Heart right ventricle (tissue), 16 donors: ENCODE results near the gene INCA1. TPM values are rescaled to one million over a fixed set of nuclear protein-coding genes. Genes with fewer than 3 reads are reported as not detected.

ENCODE experiments used
- ATAC-seq, 8 donors: fragments of 200-7000 bp; cut with Tn5 transposase; one replicate each; pipeline ENCODE4 v1.9.1; 2020; ENCODE audit warnings: mild to moderate bottlenecking in 8 of 8, moderate library complexity in 8 of 8, moderate number of reproducible peaks in 1 of 8
- DNase-seq, 2 donors: peaks; one replicate each; pipeline ENCODE4 v3.0.0-alpha.2; 2020
- H3K27ac ChIP-seq, 10 donors: fragments of 200-600 bp; sonication (generic) in 2 of 10; one replicate each; pipeline versions ENCODE4 v1.5.0 to v1.8.0; 2020 to 2022; ENCODE audit warnings: mild to moderate bottlenecking in 3 of 10
- H3K27me3 ChIP-seq, 7 donors: fragments of 200-600 bp; one replicate each; pipeline ENCODE4 v1.8.0; 2021 to 2022; ENCODE audit warnings: mild to moderate bottlenecking in 2 of 7
- H3K36me3 ChIP-seq, 9 donors: fragments of 200-600 bp; sonication (generic) in 1 of 9; one replicate each; pipeline versions ENCODE4 v1.5.0 to v1.8.0; 2020 to 2022; ENCODE audit warnings: mild to moderate bottlenecking in 2 of 9
- H3K4me1 ChIP-seq, 9 donors: fragments of 200-600 bp; sonication (generic) in 1 of 9; one replicate each; pipeline versions ENCODE4 v1.5.0 to v1.8.0; 2020 to 2022; ENCODE audit warnings: mild to moderate bottlenecking in 4 of 9
- H3K4me3 ChIP-seq, 10 donors: fragments of 200-600 bp; sonication (generic) in 2 of 10; one replicate each; pipeline versions ENCODE4 v1.5.0 to v1.8.0; 2020 to 2022; ENCODE audit warnings: mild to moderate bottlenecking in 7 of 10, moderate library complexity in 2 of 10
- H3K9me3 ChIP-seq, 11 donors: fragments of 200-600 bp in 10 of 11; sonication (generic) in 2 of 11; one replicate each; pipeline versions ENCODE4 v1.5.0 to v1.8.0; 2013 to 2022; ENCODE audit warnings: mild to moderate bottlenecking in 2 of 11, control low read depth in 1 of 11, moderate library complexity in 1 of 11
- WGBS, 2 donors: extraction: QIAGEN DNeasy Blood & Tissue Kit; methylation state at CpG; one replicate each; pipeline ENCODE4 v1.1.7; 2013; ENCODE audit warnings: inconsistent platforms in 1 of 2; 5-methylcytosine and 5-hydroxymethylcytosine counted together
- intact Hi-C, 10 donors: fragments of 100-400 bp; cut with DNase I; formaldehyde crosslinking; loops; one replicate each; pipeline versions ENCODE4 v1.11.1 to v1.14.2; 2022
- polyA plus RNA-seq, 2 donors: library from polyadenylated mRNA; stranded (reverse); fragments of 200-250 nt; gene quantifications; one replicate each; pipeline ENCODE4 v1.2.3, GENCODE V29; 2013
- total RNA-seq, 10 donors: library from RNA; stranded (reverse); fragmentation: NEBNext Ultra II Directional in 3 of 10; extraction: Animal tissue kit (Norgen Biotek cat#: 25700) in 3 of 10; gene quantifications; one replicate each; pipeline versions ENCODE4 v1.2.1 to v1.2.4, GENCODE V29; 2021 to 2023
- TF ChIP-seq, protein P1 (sequence below), 9 donors: fragments of 200-600 bp; sonication (generic) in 2 of 9; IDR thresholded peaks; one replicate each; pipeline versions ENCODE4 v1.5.0 to v1.8.0; 2021 to 2022; ENCODE audit warnings: antibody characterized with exemption in 9 of 9, mild to moderate bottlenecking in 5 of 9, moderate library complexity in 1 of 9
- donor health status: Arrhythmogenic right ventricular cardiomyopathy.
- donor health status: ischemic (EF 13 %, LVEDD 7.1; RV severe dilation, severe dysfunction).
- donor health status: healthy with polysubstance abuse.
- donor health status: DM: no; HTN: yes; CAD: no.
- donor health status: DM: no; HTN: no; CAD: no.
- donor health status: ischemic (EF 25% LVEDD 6.9; RV normal size, moderate dysfunction).
- donor health status: ischemic (EF 25% LVEDD 5.7; RV mildly dilated, moderate dysfunction).
- donor health status: healthy.
- donor health status: DM: yes; HTN: yes; CAD: no.
- donor health status: Ischemic cardiomyopathy.
- donor health status: ischemic (EF 35%, LVEDD 5.7; RV mildly dilated, moderate dysfunction).
- donor health status: nonischemic (EF 11% LVEDD 7.7; RV severe dilation, severe dysfunction).
- donor health status: DM: yes; HTN: yes; CAD: no.
- donor health status: PGD.
- donor health status: ischemic (EF 29% LVEDD 5.4; RV normal size, mild dysfunction).
- donor health status: nonischemic (EF 23%, LVEDD 6.1; RV moderate dilation, normal function).

INCA1 gene
- total and polyA plus RNA-seq, 12 donors, result 0.83 to 7.8 (median 2.2) TPM

DNA sequence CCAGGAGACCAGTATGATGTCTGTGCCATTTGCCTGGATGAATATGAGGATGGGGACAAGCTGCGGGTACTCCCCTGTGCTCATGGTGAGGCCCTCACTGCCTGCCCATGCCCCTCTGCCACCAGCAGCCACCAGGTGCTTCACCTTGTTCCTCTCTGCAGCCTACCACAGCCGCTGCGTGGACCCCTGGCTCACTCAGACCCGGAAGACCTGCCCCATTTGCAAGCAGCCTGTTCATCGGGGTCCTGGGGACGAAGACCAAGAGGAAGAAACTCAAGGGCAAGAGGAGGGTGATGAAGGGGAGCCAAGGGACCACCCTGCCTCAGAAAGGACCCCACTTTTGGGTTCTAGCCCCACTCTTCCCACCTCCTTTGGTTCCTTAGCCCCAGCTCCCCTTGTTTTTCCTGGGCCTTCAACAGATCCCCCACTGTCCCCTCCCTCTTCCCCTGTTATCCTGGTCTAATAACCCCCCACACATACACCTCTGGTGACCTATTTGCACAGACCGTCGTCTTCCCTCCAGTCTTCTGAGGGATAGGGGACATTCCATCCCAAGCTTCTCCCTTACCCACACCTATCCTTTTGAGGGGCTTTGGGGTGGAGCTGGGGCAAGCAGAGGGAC is 52.7 kb downstream of the INCA1 start:
- no peak for ATAC-seq
- intact Hi-C loops, result loop anchor here in 3 of 10 donors (5.0 kb wide), 3 partner anchors 37 to 53 kb away; partner anchors contain the start of genes CAMTA2 (in 2 of the 3), INCA1 (in 1 of the 3) and KIF1C (in 1 of the 3)
- Histone ChIP-seq H3K27ac (peak overlapping the region in 8 of 10 donors; percentile 14 to 100 (median 72)), H3K4me3 (peak overlapping the region in 3 of 10 donors; percentile 15 to 100 (median 95)), H3K9me3 (no peaks in the 10 kb centered on the region), H3K36me3 (peaks cover 0 to 59% (median 15%) of the 10 kb centered on the region in 9 donors), H3K27me3 (no peaks in the 10 kb centered on the region), H3K4me1 (peaks cover 18 to 71% (median 57%) of the 10 kb centered on the region in 9 donors)
- TF ChIP-seq, protein P1, sequence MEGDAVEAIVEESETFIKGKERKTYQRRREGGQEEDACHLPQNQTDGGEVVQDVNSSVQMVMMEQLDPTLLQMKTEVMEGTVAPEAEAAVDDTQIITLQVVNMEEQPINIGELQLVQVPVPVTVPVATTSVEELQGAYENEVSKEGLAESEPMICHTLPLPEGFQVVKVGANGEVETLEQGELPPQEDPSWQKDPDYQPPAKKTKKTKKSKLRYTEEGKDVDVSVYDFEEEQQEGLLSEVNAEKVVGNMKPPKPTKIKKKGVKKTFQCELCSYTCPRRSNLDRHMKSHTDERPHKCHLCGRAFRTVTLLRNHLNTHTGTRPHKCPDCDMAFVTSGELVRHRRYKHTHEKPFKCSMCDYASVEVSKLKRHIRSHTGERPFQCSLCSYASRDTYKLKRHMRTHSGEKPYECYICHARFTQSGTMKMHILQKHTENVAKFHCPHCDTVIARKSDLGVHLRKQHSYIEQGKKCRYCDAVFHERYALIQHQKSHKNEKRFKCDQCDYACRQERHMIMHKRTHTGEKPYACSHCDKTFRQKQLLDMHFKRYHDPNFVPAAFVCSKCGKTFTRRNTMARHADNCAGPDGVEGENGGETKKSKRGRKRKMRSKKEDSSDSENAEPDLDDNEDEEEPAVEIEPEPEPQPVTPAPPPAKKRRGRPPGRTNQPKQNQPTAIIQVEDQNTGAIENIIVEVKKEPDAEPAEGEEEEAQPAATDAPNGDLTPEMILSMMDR (IDR thresholded peaks at IDR 0.05), result no peak
- WGBS, 2 donors, result 64 to 65% methylated on average over 8 of the region's 8 CpGs
- DNase-seq, result no peak

DNA sequence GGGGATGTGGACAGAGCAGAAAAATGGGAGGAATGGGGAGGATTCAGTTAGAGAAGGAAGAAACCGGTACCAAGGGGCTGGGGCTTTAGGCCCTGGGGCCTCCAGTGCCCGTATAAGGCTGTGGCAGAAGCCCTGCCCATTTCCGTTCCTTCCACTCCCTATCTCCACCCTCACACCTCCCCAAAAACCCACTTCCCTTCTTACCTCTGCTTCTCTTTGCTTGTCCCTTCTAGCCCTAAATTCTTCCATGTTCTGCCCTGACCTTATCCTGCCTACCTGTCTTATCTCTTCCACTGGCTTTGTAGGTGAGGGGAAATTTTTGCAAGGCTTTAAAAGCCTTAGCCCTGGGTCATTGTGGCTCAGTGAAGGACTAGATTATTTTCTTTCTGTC is 53.2 kb downstream of the INCA1 start:
- H3K9me3 ChIP-seq, result no peaks in the 10 kb centered on the region
- peak overlapping the region in 7 of 10 donors; percentile 4 to 100 (median 99) for H3K27ac ChIP-seq
- no peak for ATAC-seq
- DNase-seq, result no peak
- peaks cover 0 to 59% (median 15%) of the 10 kb centered on the region in 9 donors for H3K36me3 ChIP-seq
- H3K4me1 ChIP-seq, result peaks cover 18 to 70% (median 56%) of the 10 kb centered on the region in 9 donors
- H3K27me3 ChIP-seq, result no peaks in the 10 kb centered on the region
- intact Hi-C loops, result loop anchor here in 2 of 10 donors (5.0 kb wide), 1 partner anchor 43 kb away; the partner anchor contains the start of gene CAMTA2 (in 2 of the 2)
- peak overlapping the region in 1 of 10 donors; percentile 100 for H3K4me3 ChIP-seq
- TF ChIP-seq, protein P1 (IDR thresholded peaks at IDR 0.05), result no peak
- WGBS, 2 donors, result 40 to 50% methylated on average over 3 of the region's 3 CpGs

DNA sequence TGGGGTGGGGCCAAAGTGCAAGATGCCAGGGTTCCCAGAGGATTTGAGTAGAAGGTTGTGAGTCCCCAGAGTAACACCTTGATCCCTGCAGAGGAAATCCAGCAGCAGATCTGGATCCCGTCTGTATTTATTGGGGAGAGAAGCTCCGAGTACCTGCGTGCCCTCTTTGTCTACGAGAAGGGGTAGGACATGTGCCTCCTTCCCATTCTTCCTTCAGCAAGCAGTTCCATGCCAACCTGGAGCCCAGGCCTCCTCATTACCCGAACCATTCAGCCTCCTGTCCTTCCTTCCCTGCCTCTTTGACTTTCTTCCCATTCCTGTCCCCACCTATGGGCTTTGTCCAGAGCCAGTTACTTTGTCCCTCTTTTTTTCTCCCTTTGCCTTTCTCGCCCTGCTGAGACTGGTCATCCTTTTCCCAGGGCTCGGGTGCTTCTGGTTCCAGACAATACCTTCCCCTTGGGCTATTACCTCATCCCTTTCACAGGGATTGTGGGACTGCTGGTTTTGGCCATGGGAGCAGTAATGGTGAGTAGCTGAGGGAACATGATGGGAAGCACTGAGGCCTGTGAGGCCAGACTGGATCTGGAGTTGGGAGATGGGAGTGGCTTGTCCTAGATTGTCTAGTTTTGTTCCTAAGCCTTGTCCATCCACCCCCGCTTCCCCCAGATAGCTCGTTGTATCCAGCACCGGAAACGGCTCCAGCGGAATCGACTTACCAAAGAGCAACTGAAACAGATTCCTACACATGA is 54.4 kb downstream of the INCA1 start:
- no peaks in the 10 kb centered on the region for H3K9me3 ChIP-seq
- peak overlapping the region in 5 of 10 donors; percentile 1 to 100 (median 99) for H3K27ac ChIP-seq
- peak overlapping the region in 1 of 10 donors; percentile 100 for H3K4me3 ChIP-seq
- TF ChIP-seq, protein P1 (IDR thresholded peaks at IDR 0.05), result no peak
- no peak for ATAC-seq
- intact Hi-C loops, result loop anchor here in 2 of 10 donors (5.0 kb wide), 1 partner anchor 44 kb away; the partner anchor contains the start of gene CAMTA2 (in 2 of the 2)
- peaks cover 0 to 66% (median 16%) of the 10 kb centered on the region in 9 donors for H3K36me3 ChIP-seq
- no peaks in the 10 kb centered on the region for H3K27me3 ChIP-seq
- DNase-seq, result no peak
- peaks cover 29 to 83% (median 68%) of the 10 kb centered on the region in 9 donors for H3K4me1 ChIP-seq
- WGBS, 2 donors, result 68 to 77% methylated on average over 13 of the region's 13 CpGs

DNA sequence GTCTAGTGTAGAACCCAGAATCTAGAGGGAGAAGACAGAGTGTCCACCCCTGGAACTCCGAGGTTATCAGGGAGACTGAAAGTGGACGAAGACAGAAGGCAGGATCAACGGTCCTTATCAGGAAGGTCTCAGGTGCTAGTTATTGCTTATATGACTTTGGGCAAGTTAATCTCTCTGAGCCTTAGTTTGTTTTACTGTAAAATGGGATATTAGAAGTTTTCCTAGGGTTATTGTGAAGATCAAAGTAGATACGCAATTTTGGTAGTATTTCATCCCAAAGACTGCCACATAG is 56.1 kb downstream of the INCA1 start:
- intact Hi-C loops, result loop anchor here in 2 of 10 donors (5.0 kb wide), 1 partner anchor 46 kb away; the partner anchor contains the start of gene CAMTA2 (in 2 of the 2)

More for the DNA sequence above, 56.1 kb downstream of the INCA1 start:
- DNase-seq, result no peak
- ATAC-seq, result no peak
- H3K36me3 ChIP-seq, result peaks cover 0 to 71% (median 19%) of the 10 kb centered on the region in 9 donors
- peaks cover 28 to 78% (median 54%) of the 10 kb centered on the region in 9 donors for H3K4me1 ChIP-seq
- H3K9me3 ChIP-seq, result no peaks in the 10 kb centered on the region
- TF ChIP-seq, protein P1 (IDR thresholded peaks at IDR 0.05), result no peak
- WGBS, 2 donors, result 38 to 47% methylated on average over 4 of the region's 4 CpGs
- H3K4me3 ChIP-seq, result peak overlapping the region; percentile 45 to 95 (median 85)
- H3K27me3 ChIP-seq, result no peaks in the 10 kb centered on the region
- peak overlapping the region in 8 of 10 donors; percentile 89 to 98 (median 94) for H3K27ac ChIP-seq
